Measurements from ENCODE around the gene KRABD2.
A peak's percentile ranks its signal among the peaks of the same experiment; 100 is the strongest.

The KRABD2 gene

DNA sequence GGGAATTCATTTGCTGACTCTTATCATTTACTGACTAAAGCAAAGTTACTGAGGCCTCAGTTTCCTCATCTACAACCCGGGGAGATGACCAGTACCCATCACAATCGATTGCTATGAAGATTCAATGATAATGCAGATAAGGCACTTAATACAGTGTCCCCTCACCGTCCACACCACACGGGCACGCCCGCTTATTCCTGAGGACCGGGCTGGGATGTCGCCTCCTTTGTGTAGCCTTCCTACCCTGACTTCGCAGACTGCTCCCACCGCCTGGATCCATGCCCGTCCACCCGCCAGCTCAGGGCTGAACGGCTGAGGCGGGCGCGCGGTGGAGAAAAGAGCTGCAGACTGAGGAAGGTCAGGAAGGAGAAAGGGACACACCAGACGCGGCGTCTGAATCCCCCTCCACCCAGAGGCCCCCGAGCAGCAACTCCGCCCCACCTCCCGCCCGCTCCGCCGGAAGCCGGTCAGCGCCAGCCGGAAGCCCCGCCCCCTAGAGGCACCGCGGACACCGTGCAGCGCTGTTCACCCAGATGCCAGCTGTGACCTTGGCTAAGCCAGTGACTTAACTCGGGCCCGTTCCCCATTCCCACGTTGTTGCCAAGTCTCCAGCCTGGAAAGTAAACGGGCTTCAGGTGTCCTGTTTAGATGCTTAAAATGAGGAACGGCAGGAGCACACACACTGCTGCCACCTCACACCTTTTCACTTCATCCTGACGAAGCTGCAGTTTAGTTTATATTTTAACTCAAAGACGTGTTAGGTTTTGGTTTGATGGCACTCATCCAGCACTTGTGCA, at the start of gene KRABD2:
Gene KRABD2, minus strand, starts transcription at position 434 of the 797 bp plus-strand sequence.
- Histone ChIP-seq H2AFZ (ENCODE audit: low read length) (peak within 1 kb of the TSS; percentile 69), H3K36me3 (ENCODE audit: insufficient read depth, low read length) (peaks cover 47% of the 10 kb centered on the region)
- TF ChIP-seq, protein P1, sequence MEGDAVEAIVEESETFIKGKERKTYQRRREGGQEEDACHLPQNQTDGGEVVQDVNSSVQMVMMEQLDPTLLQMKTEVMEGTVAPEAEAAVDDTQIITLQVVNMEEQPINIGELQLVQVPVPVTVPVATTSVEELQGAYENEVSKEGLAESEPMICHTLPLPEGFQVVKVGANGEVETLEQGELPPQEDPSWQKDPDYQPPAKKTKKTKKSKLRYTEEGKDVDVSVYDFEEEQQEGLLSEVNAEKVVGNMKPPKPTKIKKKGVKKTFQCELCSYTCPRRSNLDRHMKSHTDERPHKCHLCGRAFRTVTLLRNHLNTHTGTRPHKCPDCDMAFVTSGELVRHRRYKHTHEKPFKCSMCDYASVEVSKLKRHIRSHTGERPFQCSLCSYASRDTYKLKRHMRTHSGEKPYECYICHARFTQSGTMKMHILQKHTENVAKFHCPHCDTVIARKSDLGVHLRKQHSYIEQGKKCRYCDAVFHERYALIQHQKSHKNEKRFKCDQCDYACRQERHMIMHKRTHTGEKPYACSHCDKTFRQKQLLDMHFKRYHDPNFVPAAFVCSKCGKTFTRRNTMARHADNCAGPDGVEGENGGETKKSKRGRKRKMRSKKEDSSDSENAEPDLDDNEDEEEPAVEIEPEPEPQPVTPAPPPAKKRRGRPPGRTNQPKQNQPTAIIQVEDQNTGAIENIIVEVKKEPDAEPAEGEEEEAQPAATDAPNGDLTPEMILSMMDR (IDR thresholded peaks at IDR 0.05; ENCODE audit: extremely low read depth, low read depth, low read length) = peak; percentile 56

DNA sequence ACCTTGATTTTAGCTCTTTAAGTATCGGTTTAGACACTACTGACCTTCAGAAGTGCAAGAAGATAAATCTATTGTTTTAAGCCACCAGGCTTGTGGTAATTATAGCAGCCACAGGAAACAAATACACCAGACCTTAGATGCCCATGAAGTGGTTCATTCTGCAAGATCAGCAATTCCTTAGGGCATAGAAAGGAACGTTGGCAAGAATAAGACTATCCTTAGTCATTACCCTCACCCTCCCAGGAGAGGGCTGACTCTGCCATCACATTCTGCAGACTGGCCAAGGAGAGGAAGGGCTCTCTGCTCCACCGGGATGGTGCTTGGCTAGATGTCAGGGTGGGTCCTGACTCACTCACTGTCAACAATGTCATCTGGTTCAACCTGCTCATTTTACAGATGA, 45.1 kb upstream of the KRABD2 start:
- peaks cover 19% of the 10 kb centered on the region for H3K27me3 ChIP-seq (ENCODE audit: insufficient read depth, low read length)
- no peaks in the 10 kb centered on the region for H3K9me3 ChIP-seq (ENCODE audit: low read depth, low read length)
- TF ChIP-seq, protein P1 (IDR thresholded peaks at IDR 0.05; ENCODE audit: extremely low read depth, low read depth, low read length) = no peak
- H3K27ac ChIP-seq (ENCODE audit: low read depth, low read length) = no peak overlapping the region
- no peaks in the 10 kb centered on the region for H3K79me2 ChIP-seq (ENCODE audit: insufficient read depth, low read length)
- no peak overlapping the region for H3K4me2 ChIP-seq (ENCODE audit: insufficient read depth, low read length)
- H4K20me1 ChIP-seq (ENCODE audit: insufficient read depth, low read length) = no peaks in the 10 kb centered on the region
- no peak overlapping the region for H2AFZ ChIP-seq (ENCODE audit: low read length)
- H3K4me3 ChIP-seq (ENCODE audit: insufficient read depth, low read length) = no peak overlapping the region
- peaks cover 15% of the 10 kb centered on the region for H3K4me1 ChIP-seq (ENCODE audit: insufficient read depth, low read length)
- H3K36me3 ChIP-seq (ENCODE audit: insufficient read depth, low read length) = no peaks in the 10 kb centered on the region
- peak; percentile 86 for DNase-seq (ENCODE audit: insufficient read length, low spot score, missing footprints)

More for the DNA sequence above, at the start of gene KRABD2:
- H3K27ac ChIP-seq (ENCODE audit: low read depth, low read length) = peak within 1 kb of the TSS; percentile 63
- H3K4me1 ChIP-seq (ENCODE audit: insufficient read depth, low read length) = peaks cover 23% of the 10 kb centered on the region
- peak; percentile 99 for DNase-seq (ENCODE audit: insufficient read length, low spot score, missing footprints)
- H3K4me3 ChIP-seq (ENCODE audit: insufficient read depth, low read length) = peak within 1 kb of the TSS; percentile 85
- H4K20me1 ChIP-seq (ENCODE audit: insufficient read depth, low read length) = peaks cover 23% of the 10 kb centered on the region
- H3K27me3 ChIP-seq (ENCODE audit: insufficient read depth, low read length) = no peaks in the 10 kb centered on the region
- peaks cover 32% of the 10 kb centered on the region for H3K79me2 ChIP-seq (ENCODE audit: insufficient read depth, low read length)
- H3K9me3 ChIP-seq (ENCODE audit: low read depth, low read length) = no peaks in the 10 kb centered on the region
- H3K4me2 ChIP-seq (ENCODE audit: insufficient read depth, low read length) = peak within 1 kb of the TSS; percentile 94

DNA sequence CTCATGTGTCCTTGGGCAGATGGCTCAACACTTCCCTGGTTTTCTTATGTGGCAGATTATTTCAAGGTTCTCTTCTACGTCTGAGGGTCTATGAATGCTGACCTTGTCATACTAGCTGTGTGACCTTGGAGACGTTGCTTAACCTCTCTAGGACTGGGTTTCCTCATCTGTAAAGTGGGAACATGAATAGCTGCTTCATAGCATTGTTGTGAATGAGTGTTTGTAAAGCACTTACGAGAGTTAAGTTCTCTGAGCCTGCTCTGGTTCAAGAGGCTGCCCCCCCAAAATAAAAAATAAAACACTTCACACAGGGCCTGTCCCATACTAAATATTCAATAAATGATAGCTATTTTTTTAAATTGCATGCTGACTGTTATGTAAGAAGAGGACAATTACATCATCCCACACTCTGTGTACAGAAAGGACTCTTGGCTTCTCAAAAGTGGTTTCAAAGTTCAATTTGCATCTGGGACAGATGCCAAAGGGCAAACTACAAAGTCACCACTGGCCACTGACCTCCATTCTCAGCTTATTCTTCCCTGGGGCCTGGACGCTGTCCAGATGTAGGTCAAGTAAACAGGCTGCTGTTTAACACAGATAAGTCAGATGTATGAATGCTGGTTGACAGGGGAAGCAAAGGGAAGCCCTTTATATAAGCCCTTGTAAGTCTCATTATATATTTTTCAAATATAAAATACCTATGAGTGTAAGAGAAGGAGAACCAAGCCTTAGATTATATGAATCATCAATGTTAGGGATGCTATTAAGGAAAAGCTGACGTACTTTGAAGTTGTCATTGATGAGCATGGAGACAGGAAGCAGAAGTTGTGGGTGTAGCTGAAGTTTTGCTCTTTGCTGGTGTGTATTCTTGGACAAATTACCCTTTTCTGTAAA, 43.8 kb upstream of the KRABD2 start:
- Histone ChIP-seq H3K9me3 (ENCODE audit: low read depth, low read length) (no peaks in the 10 kb centered on the region), H3K4me3 (ENCODE audit: insufficient read depth, low read length) (no peak overlapping the region), H3K4me2 (ENCODE audit: insufficient read depth, low read length) (peak overlapping the region; percentile 10), H3K36me3 (ENCODE audit: insufficient read depth, low read length) (no peaks in the 10 kb centered on the region), H3K27me3 (ENCODE audit: insufficient read depth, low read length) (peaks cover 22% of the 10 kb centered on the region), H4K20me1 (ENCODE audit: insufficient read depth, low read length) (no peaks in the 10 kb centered on the region), H3K79me2 (ENCODE audit: insufficient read depth, low read length) (no peaks in the 10 kb centered on the region), H3K4me1 (ENCODE audit: insufficient read depth, low read length) (peaks cover 15% of the 10 kb centered on the region), H3K27ac (ENCODE audit: low read depth, low read length) (peak overlapping the region; percentile 15), H2AFZ (ENCODE audit: low read length) (no peak overlapping the region)
- TF ChIP-seq, protein P1 (IDR thresholded peaks at IDR 0.05; ENCODE audit: extremely low read depth, low read depth, low read length) = no peak
- DNase-seq (ENCODE audit: insufficient read length, low spot score, missing footprints) = peak; percentile 74

DNA sequence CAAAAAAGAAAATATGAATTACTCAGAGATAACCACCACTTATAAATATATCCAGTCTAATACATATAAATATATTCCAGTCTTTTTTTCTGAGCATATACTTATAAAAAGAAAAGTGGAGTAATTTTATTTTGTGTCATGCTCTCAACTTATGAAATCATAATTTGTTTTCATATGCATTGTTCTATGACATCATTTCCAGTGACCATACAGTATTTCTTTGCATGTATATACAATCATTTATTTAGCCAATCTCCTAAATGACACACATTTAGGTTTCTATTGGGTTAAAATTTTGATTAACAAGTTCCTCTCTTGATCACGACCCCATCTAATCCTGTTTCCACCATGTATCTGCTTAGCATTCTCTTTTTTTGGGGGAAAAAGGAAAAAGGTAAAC, 42.8 kb upstream of the KRABD2 start:
- Histone ChIP-seq H3K27ac (ENCODE audit: low read depth, low read length) (no peak overlapping the region), H3K27me3 (ENCODE audit: insufficient read depth, low read length) (peaks cover 24% of the 10 kb centered on the region), H3K36me3 (ENCODE audit: insufficient read depth, low read length) (no peaks in the 10 kb centered on the region), H4K20me1 (ENCODE audit: insufficient read depth, low read length) (no peaks in the 10 kb centered on the region), H3K4me3 (ENCODE audit: insufficient read depth, low read length) (no peak overlapping the region), H3K4me2 (ENCODE audit: insufficient read depth, low read length) (no peak overlapping the region), H3K79me2 (ENCODE audit: insufficient read depth, low read length) (no peaks in the 10 kb centered on the region), H2AFZ (ENCODE audit: low read length) (no peak overlapping the region), H3K4me1 (ENCODE audit: insufficient read depth, low read length) (peaks cover 15% of the 10 kb centered on the region), H3K9me3 (ENCODE audit: low read depth, low read length) (no peaks in the 10 kb centered on the region)
- no peak for DNase-seq (ENCODE audit: insufficient read length, low spot score, missing footprints)
- TF ChIP-seq, protein P1 (IDR thresholded peaks at IDR 0.05; ENCODE audit: extremely low read depth, low read depth, low read length) = no peak
